ENCODE results near the gene SLC52A3.
"Not testable (repeated sequence)": the region's sequence is repeated elsewhere in the genome, so short reads cannot be mapped to it uniquely, and the experiment has no call there.

The SLC52A3 gene

GRCh38 chr20:768426-768978 lies at the start of gene SLC52A3:
TSS of gene SLC52A3 (minus strand) at chr20:768500. CDS start at chr20:765774, 2,726 bp downstream.
- no peak for DNase-seq

GRCh38 chr20:815914-816606 lies 47.8 kb upstream of the SLC52A3 start:
- DNase-seq = peak; percentile 84

- DNase-seq = no peak
These were observed 46.9 kb upstream of the SLC52A3 start for GRCh38 chr20:815226-815625.

- no peak for DNase-seq
These were observed 45.1 kb upstream of the SLC52A3 start for GRCh38 chr20:813390-813789.

- not testable (repeated sequence) for DNase-seq
These were observed 44.1 kb upstream of the SLC52A3 start for GRCh38 chr20:812435-812814.

- DNase-seq = not testable (repeated sequence)
These were observed 43.6 kb upstream of the SLC52A3 start for GRCh38 chr20:811776-812434.

GRCh38 chr20:805713-806112 lies 37.4 kb upstream of the SLC52A3 start:
- no peak for DNase-seq

GRCh38 chr20:801678-802077 lies 33.4 kb upstream of the SLC52A3 start:
- DNase-seq = no peak

- not testable (repeated sequence) for DNase-seq
These were observed 31.7 kb upstream of the SLC52A3 start for GRCh38 chr20:800026-800425.

GRCh38 chr20:798746-799145 lies 30.4 kb upstream of the SLC52A3 start:
- not testable (repeated sequence) for DNase-seq

- DNase-seq = no peak
These were observed 28.6 kb upstream of the SLC52A3 start for GRCh38 chr20:796921-797320.

- no peak for DNase-seq
These were observed 23.9 kb upstream of the SLC52A3 start for GRCh38 chr20:792248-792647.

GRCh38 chr20:791056-791455 lies 22.8 kb upstream of the SLC52A3 start:
- no peak for DNase-seq

- DNase-seq = no peak
These were observed 19.5 kb upstream of the SLC52A3 start for GRCh38 chr20:787825-788224.

- no peak for DNase-seq
These were observed 11.5 kb upstream of the SLC52A3 start for GRCh38 chr20:779771-780170.

- DNase-seq = no peak
These were observed 7.9 kb upstream of the SLC52A3 start for GRCh38 chr20:776165-776564.

GRCh38 chr20:775679-776135 lies 7.4 kb upstream of the SLC52A3 start:
- no peak for DNase-seq

GRCh38 chr20:774660-775057 lies 6.4 kb upstream of the SLC52A3 start:
- DNase-seq = no peak

GRCh38 chr20:774016-774659 lies 5.8 kb upstream of the SLC52A3 start:
- no peak for DNase-seq

- DNase-seq = no peak
These were observed 4.5 kb upstream of the SLC52A3 start for GRCh38 chr20:772806-773205.

GRCh38 chr20:771741-772464 lies 3.6 kb upstream of the SLC52A3 start:
- no peak for DNase-seq

- no peak for DNase-seq
These were observed 2.4 kb upstream of the SLC52A3 start for GRCh38 chr20:770691-771090.

- DNase-seq = no peak
These were observed 1.4 kb downstream of the SLC52A3 start for GRCh38 chr20:766906-767305.

Measured in retina (tissue), 1 donor.